ENCODE measurements around the gene LRRC2. TPM values are rescaled to one million over a fixed set of nuclear protein-coding genes. Genes with fewer than 3 reads are reported as not detected.
A peak's percentile ranks its signal among the peaks of the same experiment; 100 is the strongest.

The LRRC2 gene
- total and polyA plus RNA-seq, 9 of the 15 experiments (the other 6 are each of a cell fraction or from before 2014, with no cell fraction given): 0.01 to 0.04 (median 0.03) TPM; not detected in 5

DNA sequence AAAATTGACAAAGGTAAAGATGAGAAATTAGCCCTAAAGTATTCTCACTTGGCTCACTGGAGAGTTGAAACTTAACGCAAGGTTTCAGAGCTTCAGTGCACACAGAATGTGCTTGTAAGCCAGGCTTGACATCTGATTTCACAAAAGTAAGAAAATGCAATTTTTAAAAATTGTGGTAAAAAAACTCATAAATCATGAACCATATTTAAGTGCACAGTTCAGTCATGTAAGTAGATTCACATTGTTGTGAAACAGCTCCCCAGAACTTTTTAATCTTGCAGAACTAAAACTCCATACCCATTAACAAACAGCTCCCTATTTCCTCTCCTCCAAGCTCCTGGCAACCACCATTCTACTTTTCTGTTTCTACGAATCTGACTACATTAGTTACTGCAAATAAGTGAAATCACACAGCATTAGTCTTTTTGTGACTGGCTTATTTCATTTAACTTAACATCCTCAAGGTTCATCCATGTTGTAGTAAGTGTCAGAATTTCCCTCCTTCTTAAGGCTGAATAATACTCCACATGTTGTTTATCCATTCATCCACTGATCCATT is 53.8 kb downstream of the LRRC2 start (continued):
- TF ChIP-seq NR2C2 (CRISPR knock-in tag; IDR thresholded peaks at IDR 0.05): no peak
- TF ChIP-seq NR2C2 (tag; IDR thresholded peaks at IDR 0.05): no peak

DNA sequence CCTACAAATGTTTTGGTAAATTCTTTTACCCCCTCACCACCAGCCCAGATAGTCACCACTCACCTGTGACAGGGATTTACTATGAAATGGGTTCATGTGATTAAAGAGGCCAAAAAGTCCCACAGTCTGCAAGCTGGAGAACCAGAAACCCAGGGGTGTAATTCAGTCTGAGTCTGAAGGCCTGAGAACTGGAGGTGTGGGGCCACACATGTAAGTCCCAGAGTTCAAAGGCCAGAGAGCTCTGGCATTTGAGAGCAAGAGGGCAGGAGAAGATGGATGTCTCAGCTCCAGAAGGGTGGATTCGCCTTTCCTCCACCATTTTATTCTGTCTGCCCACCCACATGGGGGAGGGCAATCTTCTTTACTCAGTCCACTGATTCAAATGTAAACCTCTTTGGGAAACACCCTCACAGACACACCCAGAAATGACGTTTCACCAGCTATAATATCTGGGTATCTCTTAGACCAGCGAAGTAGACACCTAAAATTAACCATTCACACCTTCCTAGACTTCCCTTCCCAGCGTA is 56.4 kb downstream of the LRRC2 start:
- Histone ChIP-seq H3K4me1 (replicated peaks in 1 of 2; ENCODE audit: control insufficient read depth in 2 of 2, insufficient read depth in 2 of 2, low read length in 2 of 2) (peaks cover 30 to 73% of the 10 kb centered on the region in 2 experiments), H3K36me3 (ENCODE audit: control insufficient read depth, insufficient read depth, low read length) (no peaks in the 10 kb centered on the region), H3K4me2 (ENCODE audit: insufficient read depth, low read length) (peak overlapping the region; percentile 78), H3K4me3 (no peak overlapping the region), H2AFZ (ENCODE audit: low read depth, low read length) (peak overlapping the region; percentile 65), H3K79me2 (ENCODE audit: control insufficient read depth, insufficient read depth, low read length) (no peaks in the 10 kb centered on the region), H3K9me3 (replicated peaks; ENCODE audit: control insufficient read depth, insufficient read depth, low read depth, low read length) (no peaks in the 10 kb centered on the region), H3K9me1 (ENCODE audit: control insufficient read depth, insufficient read depth, low read length) (no peaks in the 10 kb centered on the region), H3K27me3 (ENCODE audit: control insufficient read depth in 2 of 2, insufficient read depth in 2 of 2, low read length in 2 of 2) (no peaks in the 10 kb centered on the region), H3K9ac (ENCODE audit: insufficient read depth in 1 of 2, low read depth in 2 of 2, low read length in 2 of 2) (peak overlapping the region; percentile 31 to 58; a peak in 3 of 4 replicates), H3K27ac (ENCODE audit: extremely low read depth, low read depth, low read length) (peak overlapping the region; percentile 80), H4K20me1 (replicated peaks; ENCODE audit: control insufficient read depth, insufficient read depth, low read length) (no peaks in the 10 kb centered on the region)
- BruUV-seq (replicated peaks): no TSS peak
- DNase-seq (ENCODE audit: extremely low read depth in 1 of 4, low spot score in 3 of 4): peak in 2 of 4 experiments; percentile 44 to 77
- no peak for FAIRE-seq
- CTCF ChIA-PET (ENCODE audit: low intra/inter-chr PET ratio): interaction anchor here (0.7 kb wide), 1 partner anchor 20 kb away, joined by 3 read pairs; no protein-coding TSS in a partner anchor
- peak; percentile 68 for ATAC-seq
- POLR2A ChIA-PET: interaction anchor here (0.7 to 2.1 kb wide), 12 partner anchors 10 to 1449 kb away, joined by 3 to 23 read pairs (median 6); partner anchors contain the start of gene RTP3
- intact Hi-C loops (cut with micrococcal nuclease) (loop anchor here (1.0 to 2.0 kb wide), 2 partner anchors 20 to 39 kb away; no protein-coding TSS in a partner anchor), in situ Hi-C loops (cut with MboI) (no loop called here)
- 0% methylated on average over 4 of the region's 4 CpGs for WGBS (ENCODE audit: insufficient coverage, low coverage, missing lambda C conversion rate)
- TF ChIP-seq, protein P1, sequence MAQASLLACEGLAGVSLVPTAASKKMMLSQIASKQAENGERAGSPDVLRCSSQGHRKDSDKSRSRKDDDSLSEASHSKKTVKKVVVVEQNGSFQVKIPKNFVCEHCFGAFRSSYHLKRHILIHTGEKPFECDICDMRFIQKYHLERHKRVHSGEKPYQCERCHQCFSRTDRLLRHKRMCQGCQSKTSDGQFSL (CRISPR knock-in tag; IDR thresholded peaks at IDR 0.05): no peak
- TF ChIP-seq, protein P1 (tag; IDR thresholded peaks at IDR 0.05): peak in 1 of 2 experiments; percentile 58; a peak in 1 of 4 replicates
- no peak for TF ChIP-seq STAG1 (CRISPR knock-in tag; IDR thresholded peaks at IDR 0.05; ENCODE audit: borderline replicate concordance)
- 0 out of 2 replicates have a peak, but pooled peaks have one; percentile 5 for TF ChIP-seq PTTG1 (tag; IDR thresholded peaks at IDR 0.05; ENCODE audit: low read depth)
- TF ChIP-seq HDAC8 (tag; IDR thresholded peaks at IDR 0.05): peak; percentile 64; the same call in 1 of the 2 replicates
- peak in 1 of 3 experiments; percentile 63 for TF ChIP-seq YY1 (IDR thresholded peaks at IDR 0.05; ENCODE audit: borderline replicate concordance in 1 of 3, control insufficient read depth in 1 of 3, extremely low read depth in 1 of 3, insufficient read depth in 3 of 3, insufficient read length in 1 of 3, insufficient replicate concordance in 2 of 3, low read depth in 1 of 3, low read length in 2 of 3)
- no peak for TF ChIP-seq ETV1 (tag; conservative IDR thresholded peaks at IDR 0.05; ENCODE audit: low read depth)
- no peak for TF ChIP-seq IFI16 (CRISPR knock-in tag; IDR thresholded peaks at IDR 0.05)
- TF ChIP-seq ZNF696 (CRISPR knock-in tag; conservative IDR thresholded peaks at IDR 0.05): 0 out of 2 replicates have a peak, but pooled peaks have one; percentile 36
- TF ChIP-seq ETV6 (IDR thresholded peaks at IDR 0.05; ENCODE audit: borderline replicate concordance in 1 of 2, low read depth in 2 of 2, low read length in 1 of 2): no peak
- TF ChIP-seq ETV6 (CRISPR knock-in tag; IDR thresholded peaks at IDR 0.05; ENCODE audit: borderline replicate concordance): no peak
- TF ChIP-seq, protein P2, sequence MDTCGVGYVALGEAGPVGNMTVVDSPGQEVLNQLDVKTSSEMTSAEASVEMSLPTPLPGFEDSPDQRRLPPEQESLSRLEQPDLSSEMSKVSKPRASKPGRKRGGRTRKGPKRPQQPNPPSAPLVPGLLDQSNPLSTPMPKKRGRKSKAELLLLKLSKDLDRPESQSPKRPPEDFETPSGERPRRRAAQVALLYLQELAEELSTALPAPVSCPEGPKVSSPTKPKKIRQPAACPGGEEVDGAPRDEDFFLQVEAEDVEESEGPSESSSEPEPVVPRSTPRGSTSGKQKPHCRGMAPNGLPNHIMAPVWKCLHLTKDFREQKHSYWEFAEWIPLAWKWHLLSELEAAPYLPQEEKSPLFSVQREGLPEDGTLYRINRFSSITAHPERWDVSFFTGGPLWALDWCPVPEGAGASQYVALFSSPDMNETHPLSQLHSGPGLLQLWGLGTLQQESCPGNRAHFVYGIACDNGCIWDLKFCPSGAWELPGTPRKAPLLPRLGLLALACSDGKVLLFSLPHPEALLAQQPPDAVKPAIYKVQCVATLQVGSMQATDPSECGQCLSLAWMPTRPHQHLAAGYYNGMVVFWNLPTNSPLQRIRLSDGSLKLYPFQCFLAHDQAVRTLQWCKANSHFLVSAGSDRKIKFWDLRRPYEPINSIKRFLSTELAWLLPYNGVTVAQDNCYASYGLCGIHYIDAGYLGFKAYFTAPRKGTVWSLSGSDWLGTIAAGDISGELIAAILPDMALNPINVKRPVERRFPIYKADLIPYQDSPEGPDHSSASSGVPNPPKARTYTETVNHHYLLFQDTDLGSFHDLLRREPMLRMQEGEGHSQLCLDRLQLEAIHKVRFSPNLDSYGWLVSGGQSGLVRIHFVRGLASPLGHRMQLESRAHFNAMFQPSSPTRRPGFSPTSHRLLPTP (IDR thresholded peaks at IDR 0.05; ENCODE audit: borderline replicate concordance, extremely low read depth, insufficient read length): no peak
